ENCODE measurements around the gene NPIPB6.
"Not testable (repeated sequence)": the region's sequence is repeated elsewhere in the genome, so short reads cannot be mapped to it uniquely, and the experiment has no call there.

NPIPB6 gene

GRCh38 chr16:28363408-28363807, at the start of gene NPIPB6:
Gene NPIPB6, minus strand, starts transcription at chr16:28363508. Its CDS starts 686 bp downstream, at chr16:28362822.
- not testable (repeated sequence) for DNase-seq (ENCODE audit: low spot score)

GRCh38 chr16:28403220-28404072, 40.1 kb upstream of the NPIPB6 start, which contains the start of gene EIF3CL:
Gene EIF3CL, minus strand, starts transcription at chr16:28403841. Its CDS starts 223 bp downstream, at chr16:28403618.
- DNase-seq (ENCODE audit: low spot score) = not testable (repeated sequence)

- DNase-seq (ENCODE audit: low spot score) = not testable (repeated sequence)
Observed at GRCh38 chr16:28392054-28392453, 28.7 kb upstream of the NPIPB6 start.

- DNase-seq (ENCODE audit: low spot score) = not testable (repeated sequence)
Observed at GRCh38 chr16:28382177-28382867, 19.0 kb upstream of the NPIPB6 start.

GRCh38 chr16:28377822-28378221, 14.5 kb upstream of the NPIPB6 start:
- not testable (repeated sequence) for DNase-seq (ENCODE audit: low spot score)

- not testable (repeated sequence) for DNase-seq (ENCODE audit: low spot score)
Observed at GRCh38 chr16:28377108-28377625, 13.9 kb upstream of the NPIPB6 start.

- DNase-seq (ENCODE audit: low spot score) = not testable (repeated sequence)
Observed at GRCh38 chr16:28375115-28375514, 11.8 kb upstream of the NPIPB6 start.

- not testable (repeated sequence) for DNase-seq (ENCODE audit: low spot score)
Observed at GRCh38 chr16:28374281-28374680, 11.0 kb upstream of the NPIPB6 start.

- not testable (repeated sequence) for DNase-seq (ENCODE audit: low spot score)
Observed at GRCh38 chr16:28367926-28368325, 4.6 kb upstream of the NPIPB6 start.

GRCh38 chr16:28364268-28365173, 1.2 kb upstream of the NPIPB6 start:
- DNase-seq (ENCODE audit: low spot score) = not testable (repeated sequence)

GRCh38 chr16:28362600-28362999, 708 bp downstream of the NPIPB6 start:
- not testable (repeated sequence) for DNase-seq (ENCODE audit: low spot score)

GRCh38 chr16:28338230-28338629, 25.1 kb downstream of the NPIPB6 start:
- DNase-seq (ENCODE audit: low spot score) = not testable (repeated sequence)

GRCh38 chr16:28336940-28337710, 26.2 kb downstream of the NPIPB6 start:
- not testable (repeated sequence) for DNase-seq (ENCODE audit: low spot score)

GRCh38 chr16:28335678-28336077, 27.6 kb downstream of the NPIPB6 start:
- DNase-seq (ENCODE audit: low spot score) = not testable (repeated sequence)

GRCh38 chr16:28332632-28333031, 30.7 kb downstream of the NPIPB6 start:
- not testable (repeated sequence) for DNase-seq (ENCODE audit: low spot score)

- not testable (repeated sequence) for DNase-seq (ENCODE audit: low spot score)
Observed at GRCh38 chr16:28330981-28331380, 32.3 kb downstream of the NPIPB6 start.

- not testable (repeated sequence) for DNase-seq (ENCODE audit: low spot score)
Observed at GRCh38 chr16:28330232-28330631, 33.1 kb downstream of the NPIPB6 start.

- no peak for DNase-seq (ENCODE audit: low spot score)
Observed at GRCh38 chr16:28326881-28327610, 36.3 kb downstream of the NPIPB6 start.

GRCh38 chr16:28324887-28325279, 38.4 kb downstream of the NPIPB6 start:
- no peak for DNase-seq (ENCODE audit: low spot score)

All from left forelimb (tissue), 1 donor.